IMR-90 (cell line): ENCODE results near the gene LZTS3.

ENCODE experiments used
- CEBPB ChIP-seq: IDR thresholded peaks from 2 replicates; pipeline ENCODE4 v1.6.1; 2012; ENCODE audit warnings: low read depth, low read length, improper control_type of control experiment
- CHD1 ChIP-seq: IDR thresholded peaks from 2 replicates; pipeline ENCODE4 v1.6.1; 2012; ENCODE audit warnings: low read depth, low read length, improper control_type of control experiment
- CTCF ChIP-seq: conservative IDR thresholded peaks from 2 replicates; pipeline ENCODE4 v1.5.1; 2012; ENCODE audit warnings: mild to moderate bottlenecking, low read depth, low read length, improper control_type of control experiment
- FOS ChIP-seq: fragments of 150-350 bp; IDR thresholded peaks from 2 replicates; pipeline ENCODE4 v1.6.1; 2016; ENCODE audit warnings: low read depth, low read length
- MAFK ChIP-seq: IDR thresholded peaks from 2 replicates; pipeline ENCODE4 v1.6.1; 2012; ENCODE audit warnings: low read depth, low read length, improper control_type of control experiment
- MAZ ChIP-seq: IDR thresholded peaks from 2 replicates; pipeline ENCODE4 v1.6.1; 2012; ENCODE audit warnings: low read depth, mild to moderate bottlenecking, low read length, improper control_type of control experiment, moderate library complexity, borderline replicate concordance
- MXI1 ChIP-seq: IDR thresholded peaks from 2 replicates; pipeline ENCODE4 v1.6.1; 2012; ENCODE audit warnings: low read depth, mild to moderate bottlenecking, low read length, moderate library complexity, borderline replicate concordance
- NFE2L2 ChIP-seq: fragments of 150-350 bp; IDR thresholded peaks from 2 replicates; pipeline ENCODE4 v1.6.1; 2016; ENCODE audit warnings: low read depth, mild to moderate bottlenecking, low read length
- POLR2A ChIP-seq: IDR thresholded peaks from 2 replicates; pipeline ENCODE4 v1.6.1; 2012; ENCODE audit warnings: mild to moderate bottlenecking, low read depth, low read length
- RAD21 ChIP-seq: IDR thresholded peaks from 2 replicates; pipeline ENCODE4 v1.6.1; 2012; ENCODE audit warnings: low read length, improper control_type of control experiment
- RCOR1 ChIP-seq: IDR thresholded peaks from 2 replicates; pipeline ENCODE4 v1.6.1; 2012; ENCODE audit warnings: mild to moderate bottlenecking, low read length, improper control_type of control experiment; ENCODE audit not compliant: insufficient replicate concordance
- RFX5 ChIP-seq: IDR thresholded peaks from 2 replicates; pipeline ENCODE4 v1.8.0; 2012; ENCODE audit warnings: low read depth, mild to moderate bottlenecking, low read length, moderate library complexity
- SMC3 ChIP-seq: fragments of 150-350 bp; IDR thresholded peaks from 2 replicates; pipeline ENCODE4 v1.6.1; 2016; ENCODE audit warnings: low read depth, mild to moderate bottlenecking, antibody characterized with exemption, low read length, moderate library complexity
- USF2 ChIP-seq: fragments of 150-350 bp; IDR thresholded peaks from 2 replicates; pipeline ENCODE4 v1.6.1; 2017; ENCODE audit warnings: mild to moderate bottlenecking, antibody characterized with exemption, low read length, low read depth

- TF ChIP-seq CTCF, result no peak
- no peak for TF ChIP-seq RFX5
- TF ChIP-seq MAZ, result no peak
- TF ChIP-seq POLR2A, result no peak
- no peak for TF ChIP-seq MAFK
- TF ChIP-seq CEBPB, result no peak
- TF ChIP-seq RAD21, result no peak
- no peak for TF ChIP-seq RCOR1
- TF ChIP-seq USF2, result no peak
- TF ChIP-seq SMC3, result no peak
- no peak for TF ChIP-seq MXI1
- no peak for TF ChIP-seq CHD1
- no peak for TF ChIP-seq NFE2L2
- no peak for TF ChIP-seq FOS
These were observed 22.4 kb upstream of the LZTS3 start for GRCh38 chr20:3195590-3196237.
